B cell (primary cell): ENCODE measurements around the gene TMOD2. TPM values are rescaled to one million over a fixed set of nuclear protein-coding genes. Genes with fewer than 3 reads are reported as not detected.
A peak's percentile ranks its signal among the peaks of the same experiment; 100 is the strongest.

Experiments
- ATAC-seq: fragments of 200-7000 bp; cut with Tn5 transposase; one replicate; pipeline ENCODE4 v1.10.0; 2021; ENCODE audit warnings: low read depth, mild to moderate bottlenecking, moderate number of reproducible peaks, moderate library complexity
- CTCF ChIA-PET: fragments of 350-600 bp; sonication (Branson Sonifier 250); formaldehyde crosslinking; loops from one replicate; lab custom pipeline; 2021; ENCODE audit warnings: antibody characterized with exemption, inconsistent platforms; lab: Charles Lee
- POLR2A ChIA-PET: fragments of 350-600 bp; sonication (Branson Sonifier 250); formaldehyde crosslinking; loops from one replicate; lab custom pipeline; 2021; ENCODE audit warnings: antibody characterized with exemption; lab: Charles Lee
- DNase-seq: peaks from one replicate; pipeline ENCODE4 v3.0.0; 2013
- H2AFZ ChIP-seq: 2 replicates; pipeline ENCODE4 v1.6.1; 2012; ENCODE audit warnings: mild to moderate bottlenecking, low read depth, low read length; ENCODE audit not compliant: insufficient read depth, poor library complexity, severe bottlenecking
- H3K27ac ChIP-seq, 2 donors: 1 replicate in 1 of 2; 2 replicates in 1 of 2; pipeline ENCODE4 v1.5.1; 2012 to 2013; ENCODE audit warnings: low read length in 2 of 2, mild to moderate bottlenecking in 2 of 2, moderate library complexity in 1 of 2
- H3K27me3 ChIP-seq, 4 experiments: fragments of 200-600 bp in 1 of 4; sonication (generic) in 1 of 4; replicated peaks in 1 of 4; 1 replicate in 2 of 4; 2 replicates in 2 of 4; pipeline versions ENCODE4 v1.6.1 to v1.7.0; 2013 to 2016; ENCODE audit warnings: low read length in 3 of 4, mild to moderate bottlenecking in 2 of 4, mixed read lengths in 1 of 4, moderate library complexity in 1 of 4; ENCODE audit not compliant: insufficient read depth in 4 of 4, control insufficient read depth in 3 of 4; ENCODE audit errors: control extremely low read depth in 1 of 4
- H3K36me3 ChIP-seq, 2 experiments: replicated peaks in 1 of 2; 1 replicate in 1 of 2; 2 replicates in 1 of 2; pipeline versions ENCODE4 v1.6.1 to v1.7.1; 2013; ENCODE audit warnings: low read length in 1 of 2; ENCODE audit not compliant: insufficient read depth in 2 of 2, control insufficient read depth in 1 of 2; ENCODE audit errors: control extremely low read depth in 1 of 2, extremely low read depth in 1 of 2
- H3K4me1 ChIP-seq, 2 donors: fragments of 200-600 bp in 1 of 2; sonication (generic) in 1 of 2; 1 replicate in 1 of 2; 2 replicates in 1 of 2; pipeline versions ENCODE4 v1.5.1 to v1.6.1; 2013 to 2017; ENCODE audit warnings: low read length in 2 of 2; ENCODE audit not compliant: control insufficient read depth in 2 of 2, insufficient read depth in 2 of 2
- H3K4me2 ChIP-seq: replicated peaks from 2 replicates; pipeline ENCODE3; 2012; ENCODE audit warnings: mild to moderate bottlenecking, low read depth, low read length; ENCODE audit not compliant: poor library complexity, severe bottlenecking
- H3K4me3 ChIP-seq, 5 experiments: fragments of 200-600 bp in 1 of 5; sonication (generic) in 1 of 5; 1 replicate in 3 of 5; 2 replicates in 2 of 5; pipeline versions ENCODE4 v1.5.1 to v1.7.0; 2011 to 2016; ENCODE audit warnings: low read length in 4 of 5, mild to moderate bottlenecking in 4 of 5, low read depth in 2 of 5, control low read depth in 1 of 5, moderate library complexity in 1 of 5; ENCODE audit not compliant: insufficient read depth in 1 of 5; ENCODE audit errors: control extremely low read depth in 1 of 5, extremely low read depth in 1 of 5
- H3K79me2 ChIP-seq: fragments of 200-600 bp; sonication (generic); one replicate; pipeline ENCODE4 v1.6.0; 2016; ENCODE audit warnings: low read length; ENCODE audit not compliant: control insufficient read depth, insufficient read depth
- H3K9ac ChIP-seq: fragments of 200-600 bp; sonication (generic); 2 replicates; pipeline ENCODE4 v1.6.1; 2017; ENCODE audit warnings: mild to moderate bottlenecking, low read length, moderate library complexity
- H3K9me3 ChIP-seq, 3 donors: one replicate each; pipeline versions ENCODE4 v1.6.1 to v1.7.1; 2013; ENCODE audit warnings: low read length in 2 of 3; ENCODE audit not compliant: control insufficient read depth in 2 of 3, insufficient read depth in 1 of 3; ENCODE audit errors: control extremely low read depth in 1 of 3
- H4K20me1 ChIP-seq: 2 replicates; pipeline ENCODE4 v1.6.0; 2012; ENCODE audit warnings: mild to moderate bottlenecking, low read length; ENCODE audit not compliant: insufficient read depth, control insufficient read depth, poor library complexity, severe bottlenecking
- H3K27ac Mint-ChIP-seq: one replicate; pipeline ENCODE4 v1.8.0; 2021; ENCODE audit warnings: mixed read lengths
- H3K27me3 Mint-ChIP-seq: one replicate; pipeline ENCODE4 v1.8.0; 2021; ENCODE audit warnings: mixed read lengths
- H3K4me1 Mint-ChIP-seq: one replicate; pipeline ENCODE4 v1.8.0; 2021; ENCODE audit warnings: mixed read lengths
- H3K4me3 Mint-ChIP-seq: one replicate; pipeline ENCODE4 v1.8.0; 2021; ENCODE audit warnings: mixed read lengths
- H3K9me3 Mint-ChIP-seq: one replicate; pipeline ENCODE4 v1.8.0; 2022; ENCODE audit warnings: mixed read lengths; ENCODE audit not compliant: insufficient read depth
- EZH2 ChIP-seq: IDR thresholded peaks from 2 replicates; pipeline ENCODE4 v1.6.1; 2012; ENCODE audit warnings: borderline replicate concordance, low read depth, mild to moderate bottlenecking, moderate library complexity, low read length; ENCODE audit not compliant: insufficient read depth, poor library complexity, severe bottlenecking
- WGBS: methylation state at CpG from one replicate; pipeline ENCODE4 v1.1.5; 2013; ENCODE audit warnings: missing lambda C conversion rate; ENCODE audit not compliant: insufficient coverage; 5-methylcytosine and 5-hydroxymethylcytosine counted together
- intact Hi-C: fragments of 100-400 bp; cut with micrococcal nuclease; formaldehyde crosslinking; loops from one replicate; pipeline ENCODE4 v1.10.0; 2022
- polyA plus RNA-seq: library from polyadenylated mRNA; depleted of rRNA; stranded (reverse); fragments of >200 nt; gene quantifications from 2 replicates; pipeline ENCODE4 v1.2.3, GENCODE V29; 2012
- total RNA-seq, 2 donors: library from RNA; stranded (reverse); fragments of 120-200 nt in 1 of 2; gene quantifications; 1 replicate in 1 of 2; 2 replicates in 1 of 2; pipeline versions ENCODE4 v1.2.3 to v1.2.4, GENCODE V29; 2013 to 2022
- TF ChIP-seq, protein P1 (sequence below): fragments of 200-600 bp; IDR thresholded peaks from one replicate; pipeline ENCODE4 v1.8.0; 2022; ENCODE audit warnings: antibody characterized with exemption, mild to moderate bottlenecking

The TMOD2 gene
- total and polyA plus RNA-seq, 2 donors (not counting 1 experiment from before 2014, with no cell fraction given): 5.7 to 25.9 TPM

DNA sequence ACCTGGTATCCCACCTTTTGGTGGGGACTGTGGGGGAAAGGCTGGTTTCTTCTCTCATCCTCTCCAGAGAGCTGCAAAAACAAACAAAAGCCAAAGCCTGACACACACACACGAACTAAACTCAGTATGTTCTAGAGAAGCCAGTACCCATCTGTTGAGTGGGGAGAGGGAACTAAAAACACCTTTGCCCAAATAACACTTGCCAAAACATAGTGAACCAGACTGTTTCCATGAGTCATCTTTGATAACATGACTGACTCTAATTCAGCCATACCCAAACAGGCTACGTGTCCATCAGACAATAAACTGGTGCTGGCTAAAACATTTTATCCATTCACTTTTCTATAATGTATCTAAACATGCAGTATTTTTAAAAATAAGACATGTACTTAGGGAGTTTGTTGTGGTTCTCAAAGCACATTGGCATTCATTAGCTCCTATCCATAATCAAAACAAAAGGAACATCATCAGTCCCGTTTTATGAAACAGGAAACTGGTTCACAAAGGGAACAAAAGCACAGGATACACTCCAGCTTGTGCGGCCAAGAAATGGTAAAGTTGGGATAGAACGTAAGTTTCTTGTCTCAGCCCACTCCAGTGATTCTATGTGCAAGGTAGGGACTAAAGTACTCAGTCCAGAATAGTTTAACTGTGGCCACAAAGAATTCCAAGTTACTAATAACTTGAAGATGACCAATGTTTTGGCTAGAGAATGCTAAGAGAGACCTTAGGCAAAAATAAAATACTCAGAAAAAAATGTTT, 30.0 kb upstream of the TMOD2 start:
- Histone ChIP-seq H3K9ac (no peak overlapping the region), H3K36me3 (peaks cover 15 to 31% of the 10 kb centered on the region in 2 experiments), H3K27me3 (no peaks in the 10 kb centered on the region), H3K4me2 (no peak overlapping the region), H3K4me3 (no peak overlapping the region), H3K79me2 (peaks cover 42% of the 10 kb centered on the region), H4K20me1 (peaks cover 15% of the 10 kb centered on the region), H2AFZ (no peak overlapping the region), H3K9me3 (no peaks in the 10 kb centered on the region), H3K4me1 (peaks cover 8 to 16% of the 10 kb centered on the region in 2 donors), H3K27ac (no peak overlapping the region)
- H3K9me3 Mint-ChIP-seq: no peaks in the 10 kb centered on the region
- H3K4me3 Mint-ChIP-seq: no peak overlapping the region
- no peak for ATAC-seq
- ChIA-PET POLR2A (no interaction called here), CTCF (interaction anchor here (0.7 to 2.0 kb wide), 6 partner anchors 14 to 72 kb away, joined by 3 to 5 read pairs (median 4); no protein-coding TSS in a partner anchor)
- H3K27ac Mint-ChIP-seq: no peak overlapping the region
- H3K4me1 Mint-ChIP-seq: peaks cover 45% of the 10 kb centered on the region
- no peak for DNase-seq
- TF ChIP-seq EZH2: no peak
- TF ChIP-seq, protein P1, sequence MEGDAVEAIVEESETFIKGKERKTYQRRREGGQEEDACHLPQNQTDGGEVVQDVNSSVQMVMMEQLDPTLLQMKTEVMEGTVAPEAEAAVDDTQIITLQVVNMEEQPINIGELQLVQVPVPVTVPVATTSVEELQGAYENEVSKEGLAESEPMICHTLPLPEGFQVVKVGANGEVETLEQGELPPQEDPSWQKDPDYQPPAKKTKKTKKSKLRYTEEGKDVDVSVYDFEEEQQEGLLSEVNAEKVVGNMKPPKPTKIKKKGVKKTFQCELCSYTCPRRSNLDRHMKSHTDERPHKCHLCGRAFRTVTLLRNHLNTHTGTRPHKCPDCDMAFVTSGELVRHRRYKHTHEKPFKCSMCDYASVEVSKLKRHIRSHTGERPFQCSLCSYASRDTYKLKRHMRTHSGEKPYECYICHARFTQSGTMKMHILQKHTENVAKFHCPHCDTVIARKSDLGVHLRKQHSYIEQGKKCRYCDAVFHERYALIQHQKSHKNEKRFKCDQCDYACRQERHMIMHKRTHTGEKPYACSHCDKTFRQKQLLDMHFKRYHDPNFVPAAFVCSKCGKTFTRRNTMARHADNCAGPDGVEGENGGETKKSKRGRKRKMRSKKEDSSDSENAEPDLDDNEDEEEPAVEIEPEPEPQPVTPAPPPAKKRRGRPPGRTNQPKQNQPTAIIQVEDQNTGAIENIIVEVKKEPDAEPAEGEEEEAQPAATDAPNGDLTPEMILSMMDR: no peak
- WGBS: 100% methylated on average over 2 of the region's 5 CpGs
- intact Hi-C loops: no loop called here
- H3K27me3 Mint-ChIP-seq: no peaks in the 10 kb centered on the region

GRCh38 chr15:51724199-51724598, 27.2 kb upstream of the TMOD2 start:
- peaks cover 18 to 31% of the 10 kb centered on the region in 2 experiments for H3K36me3 ChIP-seq
- peaks cover 63% of the 10 kb centered on the region for H3K4me1 Mint-ChIP-seq
- ATAC-seq (no peak), DNase-seq (no peak)
- peaks cover 71% of the 10 kb centered on the region for H3K79me2 ChIP-seq
- no peaks in the 10 kb centered on the region for H3K27me3 ChIP-seq
- no peak overlapping the region for H3K4me3 Mint-ChIP-seq
- ChIA-PET POLR2A (interaction anchor here (0.7 kb wide), 1 partner anchor 17 kb away, joined by 3 read pairs; no protein-coding TSS in a partner anchor), CTCF (interaction anchor here (0.7 kb wide), 1 partner anchor 13 kb away, joined by 3 read pairs; the partner anchor contains the start of gene LYSMD2)
- WGBS: no CpG with 5 or more reads among the region's 2 CpGs
- H3K9me3 Mint-ChIP-seq: no peaks in the 10 kb centered on the region
- no peaks in the 10 kb centered on the region for H3K27me3 Mint-ChIP-seq
- H3K4me3 ChIP-seq: no peak overlapping the region
- no peak overlapping the region for H3K4me2 ChIP-seq
- no peaks in the 10 kb centered on the region for H3K9me3 ChIP-seq
- peaks cover 34% of the 10 kb centered on the region for H4K20me1 ChIP-seq
- H3K27ac ChIP-seq: no peak overlapping the region
- intact Hi-C loops: no loop called here
- H2AFZ ChIP-seq: no peak overlapping the region
- no peak for TF ChIP-seq EZH2
- TF ChIP-seq, protein P1: peak; percentile 13
- no peak overlapping the region for H3K27ac Mint-ChIP-seq
- no peak overlapping the region for H3K9ac ChIP-seq
- H3K4me1 ChIP-seq: peaks cover 32 to 44% of the 10 kb centered on the region in 2 donors
